K562 (cell line): ENCODE measurements around the gene VWA3B.

ENCODE experiments used
- MEF2A ChIP-seq: IDR thresholded peaks from 2 replicates; pipeline ENCODE4 v1.6.1; 2011; ENCODE audit warnings: low read depth, mild to moderate bottlenecking, low read length, moderate library complexity; ENCODE audit not compliant: control insufficient read depth
- ZFP1 ChIP-seq: fragments of 450-650 bp; formaldehyde crosslinking; IDR thresholded peaks from 2 replicates; pipeline ENCODE4 v1.4.0; 2020; ENCODE audit warnings: mild to moderate bottlenecking, mixed read lengths
- TF ChIP-seq, protein P1 (sequence below), 3 experiments: IDR thresholded peaks in 2 of 3; conservative IDR thresholded peaks in 1 of 3; 2 replicates each; pipeline ENCODE4 v1.5.1; 2011 to 2012; ENCODE audit warnings: low read length in 3 of 3, mild to moderate bottlenecking in 3 of 3, control low read depth in 2 of 3, improper control_type of control experiment in 1 of 3, inconsistent platforms in 1 of 3, low read depth in 1 of 3, mixed read lengths in 1 of 3, moderate library complexity in 1 of 3; ENCODE audit not compliant: insufficient read depth in 2 of 3

DNA sequence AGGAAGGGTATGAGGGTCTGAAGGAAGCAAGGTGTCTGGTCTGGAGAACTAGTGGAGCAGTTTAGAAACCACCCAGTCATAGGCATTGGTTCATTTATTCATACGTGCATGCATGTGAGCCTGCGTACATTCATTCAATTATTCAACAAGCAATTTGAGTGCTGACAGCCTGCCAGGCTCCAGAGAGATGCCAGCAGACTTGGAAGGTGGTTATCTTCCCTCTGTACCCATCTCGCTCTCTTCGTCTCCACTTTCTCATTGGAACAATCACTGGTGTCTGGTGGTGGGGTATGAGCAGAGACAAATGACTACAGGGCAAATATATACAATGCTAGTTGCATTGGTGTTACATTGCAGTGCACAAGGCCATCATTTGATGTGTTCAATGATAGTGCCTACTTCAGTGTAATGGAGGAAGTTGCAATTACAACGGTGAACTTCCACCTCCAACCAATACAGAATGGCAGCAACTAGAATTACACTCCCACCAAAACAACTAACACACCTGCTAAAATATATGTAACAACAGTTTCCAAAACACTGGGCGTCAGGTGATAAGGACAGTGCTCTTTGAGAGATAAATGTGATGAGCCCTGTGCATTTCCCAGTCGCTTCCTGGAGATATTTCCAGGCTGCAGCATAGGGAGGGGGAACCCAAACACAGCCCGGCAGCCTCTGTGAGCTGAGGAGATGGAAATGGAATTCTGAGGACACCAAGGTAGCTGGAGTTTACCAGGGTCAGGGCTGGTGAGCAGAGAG, 226.7 kb downstream of the VWA3B start:
- TF ChIP-seq, protein P1, sequence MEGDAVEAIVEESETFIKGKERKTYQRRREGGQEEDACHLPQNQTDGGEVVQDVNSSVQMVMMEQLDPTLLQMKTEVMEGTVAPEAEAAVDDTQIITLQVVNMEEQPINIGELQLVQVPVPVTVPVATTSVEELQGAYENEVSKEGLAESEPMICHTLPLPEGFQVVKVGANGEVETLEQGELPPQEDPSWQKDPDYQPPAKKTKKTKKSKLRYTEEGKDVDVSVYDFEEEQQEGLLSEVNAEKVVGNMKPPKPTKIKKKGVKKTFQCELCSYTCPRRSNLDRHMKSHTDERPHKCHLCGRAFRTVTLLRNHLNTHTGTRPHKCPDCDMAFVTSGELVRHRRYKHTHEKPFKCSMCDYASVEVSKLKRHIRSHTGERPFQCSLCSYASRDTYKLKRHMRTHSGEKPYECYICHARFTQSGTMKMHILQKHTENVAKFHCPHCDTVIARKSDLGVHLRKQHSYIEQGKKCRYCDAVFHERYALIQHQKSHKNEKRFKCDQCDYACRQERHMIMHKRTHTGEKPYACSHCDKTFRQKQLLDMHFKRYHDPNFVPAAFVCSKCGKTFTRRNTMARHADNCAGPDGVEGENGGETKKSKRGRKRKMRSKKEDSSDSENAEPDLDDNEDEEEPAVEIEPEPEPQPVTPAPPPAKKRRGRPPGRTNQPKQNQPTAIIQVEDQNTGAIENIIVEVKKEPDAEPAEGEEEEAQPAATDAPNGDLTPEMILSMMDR (IDR thresholded peaks at IDR 0.05 in 2 of 3, conservative IDR thresholded peaks at IDR 0.05 in 1 of 3; ENCODE audit: insufficient read depth in 2 of 3, low read depth in 1 of 3, low read length in 3 of 3), result no peak
- no peak for TF ChIP-seq MEF2A
- TF ChIP-seq ZFP1 (CRISPR knock-in tag), result no peak
